RWPE2 (cell line): Measurements from ENCODE around the gene MYADML2.
"Not testable (repeated sequence)": the region's sequence is repeated elsewhere in the genome, so short reads cannot be mapped to it uniquely, and the experiment has no call there.

Source experiments
- ATAC-seq: fragments of 200-7000 bp; cut with Tn5 transposase; 3 replicates; pipeline ENCODE4 v1.9.1; 2021; ENCODE audit warnings: low read depth
- DNase-seq: peaks from one replicate; pipeline ENCODE4 v3.0.0-alpha.2; 2020; ENCODE audit warnings: low spot score
- H3K27ac ChIP-seq: fragments of 450-650 bp; 2 replicates; pipeline ENCODE4 v1.5.1; 2017; ENCODE audit warnings: mild to moderate bottlenecking; ENCODE audit not compliant: poor library complexity, severe bottlenecking
- H3K27me3 ChIP-seq: fragments of 250-450 bp; sonication (Bioruptor Pico); 2 replicates; pipeline ENCODE4 v1.5.1; 2021; ENCODE audit warnings: mild to moderate bottlenecking, moderate library complexity; ENCODE audit not compliant: insufficient read depth, poor library complexity, severe bottlenecking
- H3K36me3 ChIP-seq: fragments of 250-450 bp; sonication (Bioruptor Pico); 2 replicates; pipeline ENCODE4 v1.5.1; 2020; ENCODE audit warnings: low read depth, mild to moderate bottlenecking, moderate library complexity
- H3K4me1 ChIP-seq: fragments of 250-450 bp; sonication (Bioruptor Pico); 2 replicates; pipeline ENCODE4 v1.5.1; 2021; ENCODE audit warnings: mild to moderate bottlenecking, moderate library complexity; ENCODE audit not compliant: insufficient read depth, poor library complexity, severe bottlenecking
- H3K4me3 ChIP-seq: fragments of 250-450 bp; sonication (Bioruptor Pico); 2 replicates; pipeline ENCODE4 v1.5.1; 2021; ENCODE audit warnings: mild to moderate bottlenecking, moderate library complexity; ENCODE audit not compliant: severe bottlenecking
- H3K9me3 ChIP-seq: fragments of 250-450 bp; sonication (Bioruptor Pico); 2 replicates; pipeline ENCODE4 v1.5.1; 2021; ENCODE audit warnings: mild to moderate bottlenecking, moderate library complexity; ENCODE audit not compliant: severe bottlenecking
- TF ChIP-seq, protein P1 (sequence below): fragments of 450-650 bp; IDR thresholded peaks from one replicate; pipeline ENCODE4 v1.5.1; 2017; ENCODE audit warnings: mild to moderate bottlenecking, moderate library complexity; ENCODE audit not compliant: poor library complexity, severe bottlenecking

MYADML2 gene

DNA sequence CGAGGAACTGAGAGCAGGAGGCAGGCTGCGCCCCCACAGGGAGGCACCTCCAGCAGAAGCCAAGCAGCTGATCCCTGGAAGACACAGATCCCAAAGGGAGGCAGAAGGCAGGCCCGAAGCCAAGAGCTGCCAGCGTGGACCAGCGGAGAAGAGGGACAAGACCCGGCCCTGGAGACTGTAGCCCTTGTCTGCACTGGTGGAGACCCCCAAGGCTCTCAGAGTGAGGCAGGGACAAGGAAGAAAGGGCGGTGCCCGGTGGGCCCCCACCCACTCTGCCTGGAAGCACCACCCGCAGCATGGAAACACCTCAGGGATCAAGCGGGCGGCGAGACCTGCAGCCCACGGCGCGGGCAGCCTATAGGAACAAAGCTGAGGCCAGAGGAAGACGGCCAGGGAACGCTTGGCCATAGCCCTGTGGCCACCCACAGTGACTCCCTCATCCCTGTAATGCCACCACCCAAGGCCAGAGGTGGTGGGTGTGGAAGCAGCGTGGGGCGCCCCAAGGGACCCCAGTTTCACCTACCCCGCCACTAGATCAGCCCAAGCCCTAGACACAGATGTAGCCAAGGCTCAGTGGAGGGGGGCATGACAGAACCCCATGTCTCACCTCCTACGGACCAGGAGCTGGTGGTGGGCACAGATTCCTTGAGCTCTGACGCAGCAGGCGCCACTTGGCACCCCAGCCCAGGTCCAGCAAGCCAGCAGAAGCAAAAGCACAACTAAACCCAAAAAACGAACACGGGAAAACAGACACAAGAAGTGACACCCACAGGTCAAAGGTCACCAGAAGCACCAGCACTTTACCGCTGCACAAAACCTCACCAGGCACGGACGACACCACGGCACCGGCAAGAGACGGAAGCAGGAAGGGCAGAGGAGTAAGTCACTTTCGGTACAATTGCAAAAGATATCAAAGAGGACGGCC, 26.2 kb downstream of the MYADML2 start:
- Histone ChIP-seq H3K27me3 (no peaks in the 10 kb centered on the region), H3K4me1 (peaks cover 18% of the 10 kb centered on the region), H3K36me3 (peaks cover 24% of the 10 kb centered on the region), H3K27ac (no peak overlapping the region), H3K4me3 (no peak overlapping the region), H3K9me3 (no peaks in the 10 kb centered on the region)
- no peak for DNase-seq
- no peak for ATAC-seq
- TF ChIP-seq, protein P1, sequence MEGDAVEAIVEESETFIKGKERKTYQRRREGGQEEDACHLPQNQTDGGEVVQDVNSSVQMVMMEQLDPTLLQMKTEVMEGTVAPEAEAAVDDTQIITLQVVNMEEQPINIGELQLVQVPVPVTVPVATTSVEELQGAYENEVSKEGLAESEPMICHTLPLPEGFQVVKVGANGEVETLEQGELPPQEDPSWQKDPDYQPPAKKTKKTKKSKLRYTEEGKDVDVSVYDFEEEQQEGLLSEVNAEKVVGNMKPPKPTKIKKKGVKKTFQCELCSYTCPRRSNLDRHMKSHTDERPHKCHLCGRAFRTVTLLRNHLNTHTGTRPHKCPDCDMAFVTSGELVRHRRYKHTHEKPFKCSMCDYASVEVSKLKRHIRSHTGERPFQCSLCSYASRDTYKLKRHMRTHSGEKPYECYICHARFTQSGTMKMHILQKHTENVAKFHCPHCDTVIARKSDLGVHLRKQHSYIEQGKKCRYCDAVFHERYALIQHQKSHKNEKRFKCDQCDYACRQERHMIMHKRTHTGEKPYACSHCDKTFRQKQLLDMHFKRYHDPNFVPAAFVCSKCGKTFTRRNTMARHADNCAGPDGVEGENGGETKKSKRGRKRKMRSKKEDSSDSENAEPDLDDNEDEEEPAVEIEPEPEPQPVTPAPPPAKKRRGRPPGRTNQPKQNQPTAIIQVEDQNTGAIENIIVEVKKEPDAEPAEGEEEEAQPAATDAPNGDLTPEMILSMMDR, result no peak

DNA sequence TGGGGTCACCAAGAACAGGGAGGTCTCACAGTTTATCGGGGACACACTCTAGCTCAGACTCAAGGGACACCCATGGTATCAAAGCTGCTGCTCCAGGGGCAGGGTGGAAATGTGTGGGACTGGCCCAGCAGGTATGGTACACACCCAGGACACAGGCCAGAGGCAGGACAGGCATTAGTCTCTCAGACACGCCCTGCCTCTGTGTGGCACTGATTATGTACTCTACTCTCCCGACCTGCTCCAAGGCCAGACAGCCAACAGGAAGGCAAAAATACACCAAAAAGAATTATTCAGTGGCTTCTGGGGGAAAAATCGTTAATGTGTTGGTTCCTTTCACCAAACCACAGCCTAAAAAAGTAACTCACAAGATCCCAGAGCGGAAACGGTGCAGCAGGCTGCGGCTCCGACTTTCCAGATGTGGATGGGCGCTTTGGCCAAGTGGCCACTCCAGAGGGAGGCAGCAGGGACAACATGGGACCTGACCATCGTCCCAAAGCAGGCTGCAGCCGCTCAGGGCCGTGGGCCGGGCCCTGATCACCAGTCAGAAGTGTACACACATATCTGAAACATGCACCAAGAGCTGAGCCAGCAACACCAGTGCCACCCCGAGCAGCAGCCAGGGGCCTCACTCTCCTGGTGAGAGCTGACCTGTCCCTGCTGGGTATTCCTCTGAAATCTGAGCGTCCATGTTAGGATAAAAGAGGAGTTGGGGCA, 28.0 kb downstream of the MYADML2 start:
- DNase-seq, result no peak
- Histone ChIP-seq H3K4me3 (no peak overlapping the region), H3K4me1 (peaks cover 13% of the 10 kb centered on the region), H3K27me3 (no peaks in the 10 kb centered on the region), H3K27ac (no peak overlapping the region), H3K9me3 (no peaks in the 10 kb centered on the region), H3K36me3 (peaks cover 42% of the 10 kb centered on the region)
- TF ChIP-seq, protein P1, result no peak
- no peak for ATAC-seq

DNA sequence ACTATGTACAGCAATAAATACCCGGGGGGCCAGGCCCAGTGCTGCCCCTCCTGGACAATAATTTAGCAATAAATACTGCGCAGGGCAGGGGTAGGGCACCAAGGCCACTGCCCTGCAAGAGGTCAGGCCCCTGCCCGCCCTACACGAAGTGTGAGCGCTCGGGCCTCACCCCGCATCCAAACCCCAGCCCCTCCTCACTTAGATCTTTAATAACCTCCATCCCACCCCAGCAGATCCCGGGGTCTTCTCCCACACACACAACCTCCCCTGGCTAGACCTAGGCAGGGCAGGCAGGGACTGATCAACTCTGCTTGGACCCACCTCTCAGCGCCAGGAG, 28.7 kb downstream of the MYADML2 start:
- H3K27me3 ChIP-seq, DNase-seq, H3K9me3 ChIP-seq, H3K4me1 ChIP-seq, H3K27ac ChIP-seq: not testable (repeated sequence)
- H3K4me3 ChIP-seq, result peak overlapping the region; percentile 98
- peaks cover 49% of the 10 kb centered on the region for H3K36me3 ChIP-seq
- peak; percentile 7; the same call in 2 of the 3 replicates for ATAC-seq

DNA sequence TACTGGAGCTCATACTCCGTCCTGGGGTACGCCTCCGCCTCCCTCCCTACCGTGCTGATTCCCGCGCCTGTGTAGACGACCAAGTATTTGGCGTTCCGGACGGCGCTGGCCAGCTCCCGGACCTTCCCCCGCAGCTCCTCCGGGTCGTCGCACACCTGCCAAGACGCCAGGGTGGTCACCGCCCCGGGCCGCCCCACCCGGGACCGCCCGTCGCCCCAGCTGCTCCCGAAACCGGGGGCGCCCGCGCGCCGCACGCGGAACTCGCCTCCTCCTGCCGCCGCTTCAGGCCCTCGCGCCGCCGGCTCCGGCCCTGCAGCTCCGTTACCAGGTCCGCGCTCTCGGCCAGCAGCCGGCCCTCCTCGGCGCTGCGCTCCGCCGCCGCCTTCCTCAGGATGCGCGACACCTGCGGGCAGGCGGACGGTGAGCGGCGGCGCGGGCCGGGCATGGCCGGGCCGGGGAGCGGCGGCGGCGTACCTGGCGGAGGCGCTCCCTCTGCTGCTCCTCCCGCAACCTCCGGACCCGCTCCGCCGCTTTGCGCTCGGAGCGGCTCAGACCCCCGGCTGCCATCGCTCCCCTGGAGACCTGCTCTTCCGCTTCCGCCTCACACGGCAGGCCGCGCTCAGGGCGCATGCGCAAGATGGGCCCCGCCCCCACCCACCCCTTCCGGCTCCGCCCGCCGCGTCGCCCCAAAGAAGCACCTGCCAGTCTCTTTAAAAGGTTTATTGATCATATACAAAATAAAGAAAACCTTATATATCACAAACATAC, 29.3 kb downstream of the MYADML2 start, which contains the start of gene SIRT7:
Gene SIRT7, minus strand, starts transcription at position 612 of the 768 bp plus-strand sequence. Its CDS starts 45 bp downstream, at position 567.
- Histone ChIP-seq H3K9me3 (no peaks in the 10 kb centered on the region), H3K4me1 (peaks cover 13% of the 10 kb centered on the region), H3K4me3 (peak within 1 kb of the TSS; percentile 98), H3K36me3 (peaks cover 52% of the 10 kb centered on the region), H3K27ac (peak within 1 kb of the TSS; percentile 44), H3K27me3 (no peaks in the 10 kb centered on the region)
- no peak for DNase-seq
- TF ChIP-seq, protein P1, result no peak
- peak; percentile 60 for ATAC-seq
